SK-N-SH (cell line): ENCODE results near the gene WDR48. TPM values are rescaled to one million over a fixed set of nuclear protein-coding genes. Genes with fewer than 3 reads are reported as not detected.

ENCODE experiments used
- CTCF ChIA-PET: fragments of 300-600, 350-600 bp; formaldehyde crosslinking; extraction: SDS; loops from one replicate; lab custom pipeline; 2021; lab: Yijun Ruan, JAX
- POLR2A ChIA-PET: fragments of 350-600 bp; sonication (Branson Sonifier 250); formaldehyde crosslinking; extraction: SDS; loops from one replicate; lab custom pipeline; 2020; ENCODE audit warnings: antibody characterized with exemption, inconsistent platforms; lab: Yijun Ruan, JAX
- DNase-seq: peaks from one replicate; pipeline ENCODE4 v3.0.0; 2012
- H2AFZ ChIP-seq: fragments of 200-600 bp; sonication (generic); 2 replicates; pipeline ENCODE4 v1.8.1; 2016; ENCODE audit warnings: antibody characterized with exemption, mild to moderate bottlenecking, low read depth
- H3F3A ChIP-seq: fragments of 200-600 bp; sonication (generic); replicated peaks from 2 replicates; pipeline ENCODE3; 2016; ENCODE audit warnings: antibody characterized with exemption, mild to moderate bottlenecking; ENCODE audit not compliant: insufficient read depth
- H3K27ac ChIP-seq, 2 experiments: fragments of 200-500 bp in 1 of 2; fragments of 200-600 bp in 1 of 2; sonication (Bioruptor generic) in 1 of 2; sonication (generic), shearing (Covaris generic) in 1 of 2; 2 replicates each; pipeline versions ENCODE4 v1.5.1 to v1.6.1; 2014 to 2016; ENCODE audit warnings: low read depth in 2 of 2, inconsistent platforms in 1 of 2, low read length in 1 of 2, mild to moderate bottlenecking in 1 of 2, mixed read lengths in 1 of 2
- H3K27me3 ChIP-seq: fragments of 200-600 bp; sonication (generic), shearing (Covaris generic); 2 replicates; pipeline ENCODE4 v1.6.1; 2016; ENCODE audit warnings: mixed run types; ENCODE audit not compliant: insufficient read depth
- H3K36me3 ChIP-seq, 2 experiments: fragments of 200-500 bp in 1 of 2; fragments of 200-600 bp in 1 of 2; sonication (Bioruptor generic) in 1 of 2; sonication (generic) in 1 of 2; replicated peaks in 1 of 2; 2 replicates each; pipeline versions ENCODE3 to v1.5.1; 2014 to 2016; ENCODE audit warnings: low read length in 1 of 2, mild to moderate bottlenecking in 1 of 2; ENCODE audit not compliant: insufficient read depth in 2 of 2, control insufficient read depth in 1 of 2
- H3K4me1 ChIP-seq, 2 experiments: fragments of 200-500 bp in 1 of 2; fragments of 200-600 bp in 1 of 2; sonication (Bioruptor generic) in 1 of 2; sonication (generic), shearing (Covaris generic) in 1 of 2; 2 replicates each; pipeline versions ENCODE4 v1.5.1 to v1.6.1; 2014 to 2016; ENCODE audit warnings: low read depth in 1 of 2, low read length in 1 of 2, mixed run types in 1 of 2; ENCODE audit not compliant: insufficient read depth in 2 of 2, control insufficient read depth in 1 of 2
- H3K4me2 ChIP-seq: fragments of 200-600 bp; sonication (generic), shearing (Covaris generic); 2 replicates; pipeline ENCODE4 v1.6.1; 2017; ENCODE audit warnings: mixed run types
- H3K4me3 ChIP-seq, 2 experiments: fragments of 200-500 bp in 1 of 2; fragments of 200-600 bp in 1 of 2; sonication (Bioruptor generic) in 1 of 2; sonication (generic), shearing (Covaris generic) in 1 of 2; 2 replicates each; pipeline versions ENCODE4 v1.5.1 to v1.8.1; 2014 to 2016; ENCODE audit warnings: low read depth in 2 of 2, inconsistent platforms in 1 of 2, low read length in 1 of 2, mild to moderate bottlenecking in 1 of 2, mixed read lengths in 1 of 2, moderate library complexity in 1 of 2
- H3K79me2 ChIP-seq: fragments of 200-600 bp; sonication (generic); 2 replicates; pipeline ENCODE4 v1.8.1; 2017; ENCODE audit warnings: mild to moderate bottlenecking; ENCODE audit not compliant: insufficient read depth
- H3K9ac ChIP-seq: fragments of 200-600 bp; sonication (generic); 2 replicates; pipeline ENCODE4 v1.6.1; 2017; ENCODE audit warnings: mixed run types
- H3K9me2 ChIP-seq: fragments of 200-600 bp; sonication (generic); 2 replicates; pipeline ENCODE4 v1.6.1; 2017; ENCODE audit warnings: mixed run types
- H3K9me3 ChIP-seq: fragments of 200-600 bp; sonication (generic); 2 replicates; pipeline ENCODE4 v1.6.1; 2017; ENCODE audit warnings: mixed run types, mild to moderate bottlenecking, moderate library complexity
- H4K20me1 ChIP-seq: fragments of 200-600 bp; sonication (generic); 2 replicates; pipeline ENCODE4 v1.6.1; 2017; ENCODE audit warnings: mild to moderate bottlenecking, mixed run types; ENCODE audit not compliant: insufficient read depth
- ELF1 ChIP-seq: IDR thresholded peaks from 2 replicates; pipeline ENCODE4 v1.4.0; 2012
- EP300 ChIP-seq, 2 experiments: IDR thresholded peaks; 2 replicates each; pipeline versions ENCODE4 v1.4.0 to v1.6.1; 2012; ENCODE audit warnings: borderline replicate concordance in 1 of 2, low read depth in 1 of 2, low read length in 1 of 2
- EZH2phosphoT487 ChIP-seq: fragments of 200-600 bp; sonication (generic); IDR thresholded peaks from 2 replicates; pipeline ENCODE4 v1.6.1; 2017; ENCODE audit warnings: low read depth, mixed run types, mild to moderate bottlenecking, antibody characterized with exemption, moderate library complexity, borderline replicate concordance
- FOSL2 ChIP-seq: IDR thresholded peaks from 2 replicates; pipeline ENCODE4 v1.4.0; 2012; ENCODE audit warnings: low read depth, mild to moderate bottlenecking, moderate library complexity, borderline replicate concordance
- FOXM1 ChIP-seq: IDR thresholded peaks from 2 replicates; pipeline ENCODE4 v1.4.0; 2012; ENCODE audit warnings: low read depth, mild to moderate bottlenecking
- GABPA ChIP-seq: IDR thresholded peaks from 2 replicates; pipeline ENCODE4 v1.4.0; 2012; ENCODE audit warnings: low read depth, mild to moderate bottlenecking
- MEF2A ChIP-seq: IDR thresholded peaks from 2 replicates; pipeline ENCODE4 v1.4.0; 2012; ENCODE audit warnings: low read depth, borderline replicate concordance
- MXI1 ChIP-seq: IDR thresholded peaks from 2 replicates; pipeline ENCODE4 v1.6.1; 2012; ENCODE audit warnings: mild to moderate bottlenecking, low read depth, low read length, improper control_type of control experiment
- NFIC ChIP-seq: IDR thresholded peaks from 2 replicates; pipeline ENCODE4 v1.4.0; 2012; ENCODE audit warnings: borderline replicate concordance
- POLR2AphosphoS5 ChIP-seq: IDR thresholded peaks from 2 replicates; pipeline ENCODE4 v1.6.1; 2012; ENCODE audit warnings: low read depth, low read length
- RAD21 ChIP-seq: IDR thresholded peaks from 2 replicates; pipeline ENCODE4 v1.6.1; 2012; ENCODE audit warnings: mild to moderate bottlenecking, low read length
- RCOR1 ChIP-seq: fragments of 150-350 bp; IDR thresholded peaks from 2 replicates; pipeline ENCODE4 v1.6.1; 2017; ENCODE audit warnings: antibody characterized with exemption, low read length
- SIN3A ChIP-seq: IDR thresholded peaks from 2 replicates; pipeline ENCODE4 v1.6.1; 2012; ENCODE audit warnings: low read depth, mild to moderate bottlenecking, low read length, moderate library complexity, borderline replicate concordance
- SMC3 ChIP-seq: IDR thresholded peaks from 2 replicates; pipeline ENCODE4 v1.6.1; 2012; ENCODE audit warnings: low read depth, low read length, improper control_type of control experiment
- TEAD4 ChIP-seq: IDR thresholded peaks from 2 replicates; pipeline ENCODE4 v1.4.0; 2012; ENCODE audit warnings: mild to moderate bottlenecking, borderline replicate concordance; ENCODE audit not compliant: insufficient read depth
- YY1 ChIP-seq: IDR thresholded peaks from 2 replicates; pipeline ENCODE4 v1.4.0; 2012; ENCODE audit warnings: low read depth, mild to moderate bottlenecking
- WGBS: methylation state at CpG from one replicate; pipeline ENCODE4 v1.1.6; 2017; ENCODE audit warnings: low lambda C conversion rate; 5-methylcytosine and 5-hydroxymethylcytosine counted together
- polyA plus RNA-seq, 3 experiments: library from polyadenylated mRNA; depleted of rRNA; stranded (reverse); fragments of >200 nt; gene quantifications; 2 replicates each; pipeline ENCODE4 v1.2.3, GENCODE V29; 2012
- TF ChIP-seq, protein P1 (sequence below): fragments of 200-600 bp; sonication (generic); IDR thresholded peaks from 2 replicates; pipeline ENCODE4 v1.6.1; 2017; ENCODE audit warnings: antibody characterized with exemption, mild to moderate bottlenecking, moderate library complexity
- TF ChIP-seq, protein P2 (sequence below): IDR thresholded peaks from 2 replicates; pipeline ENCODE4 v1.4.0; 2012; ENCODE audit warnings: low read depth, borderline replicate concordance
- TF ChIP-seq, protein P3 (sequence below): fragments of 150-350 bp; IDR thresholded peaks from 2 replicates; pipeline ENCODE4 v1.6.1; 2016; ENCODE audit warnings: mild to moderate bottlenecking, low read depth, low read length
- TF ChIP-seq, protein P4 (sequence below): fragments of 150-350 bp; IDR thresholded peaks from 2 replicates; pipeline ENCODE4 v1.6.1; 2017; ENCODE audit warnings: antibody characterized with exemption, low read length, low read depth, borderline replicate concordance

The WDR48 gene
- polyA plus RNA-seq, 1 of the 3 experiments (the other 2 are of a cell fraction): 12.1 TPM

DNA sequence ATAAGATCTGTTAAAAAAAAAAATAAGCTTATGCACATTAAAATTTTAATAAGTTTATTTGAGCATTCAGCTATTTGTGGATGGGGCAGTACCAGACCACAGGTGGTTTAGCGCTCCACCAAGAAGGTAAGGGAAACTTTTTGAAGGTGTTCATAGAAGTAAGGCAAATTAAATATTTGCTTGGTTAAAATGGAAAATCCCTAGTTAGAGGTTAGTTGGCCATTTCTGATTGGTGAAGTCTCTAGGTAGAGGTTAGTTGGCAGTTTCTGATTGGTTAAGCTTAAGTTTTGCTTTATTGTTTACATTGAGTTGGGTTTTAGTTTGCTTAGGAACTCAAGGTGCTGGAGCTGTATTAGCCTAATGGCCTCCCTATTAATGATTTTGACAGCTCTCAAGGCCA lies 30.8 kb upstream of the WDR48 start:
- Histone ChIP-seq H3K4me3 (no peak overlapping the region), H3K36me3 (no peaks in the 10 kb centered on the region), H3K9ac (no peak overlapping the region), H3K4me2 (no peak overlapping the region), H3K27me3 (no peaks in the 10 kb centered on the region; the same call in 1 of the 2 replicates), H3K27ac (no peak overlapping the region), H2AFZ (no peak overlapping the region), H3K9me3 (no peaks in the 10 kb centered on the region), H3K9me2 (no peaks in the 10 kb centered on the region), H3K4me1 (peaks cover 0 to 4% of the 10 kb centered on the region in 2 experiments; a peak in 1 of 4 replicates), H3F3A (no peaks in the 10 kb centered on the region), H3K79me2 (no peaks in the 10 kb centered on the region), H4K20me1 (no peaks in the 10 kb centered on the region)
- POLR2A ChIA-PET: no interaction called here
- CTCF ChIA-PET: interaction anchor here (0.9 to 5.1 kb wide), 4 partner anchors 9 to 267 kb away, joined by 3 to 27 read pairs (median 5); no protein-coding TSS in a partner anchor
- 90% methylated on average over 1 of the region's 1 CpG for WGBS
- no peak for DNase-seq
- TF ChIP-seq RAD21: no peak
- TF ChIP-seq TEAD4: no peak
- TF ChIP-seq SMC3: no peak
- TF ChIP-seq, protein P1, sequence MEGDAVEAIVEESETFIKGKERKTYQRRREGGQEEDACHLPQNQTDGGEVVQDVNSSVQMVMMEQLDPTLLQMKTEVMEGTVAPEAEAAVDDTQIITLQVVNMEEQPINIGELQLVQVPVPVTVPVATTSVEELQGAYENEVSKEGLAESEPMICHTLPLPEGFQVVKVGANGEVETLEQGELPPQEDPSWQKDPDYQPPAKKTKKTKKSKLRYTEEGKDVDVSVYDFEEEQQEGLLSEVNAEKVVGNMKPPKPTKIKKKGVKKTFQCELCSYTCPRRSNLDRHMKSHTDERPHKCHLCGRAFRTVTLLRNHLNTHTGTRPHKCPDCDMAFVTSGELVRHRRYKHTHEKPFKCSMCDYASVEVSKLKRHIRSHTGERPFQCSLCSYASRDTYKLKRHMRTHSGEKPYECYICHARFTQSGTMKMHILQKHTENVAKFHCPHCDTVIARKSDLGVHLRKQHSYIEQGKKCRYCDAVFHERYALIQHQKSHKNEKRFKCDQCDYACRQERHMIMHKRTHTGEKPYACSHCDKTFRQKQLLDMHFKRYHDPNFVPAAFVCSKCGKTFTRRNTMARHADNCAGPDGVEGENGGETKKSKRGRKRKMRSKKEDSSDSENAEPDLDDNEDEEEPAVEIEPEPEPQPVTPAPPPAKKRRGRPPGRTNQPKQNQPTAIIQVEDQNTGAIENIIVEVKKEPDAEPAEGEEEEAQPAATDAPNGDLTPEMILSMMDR: no peak
- TF ChIP-seq YY1: no peak
- TF ChIP-seq, protein P2, sequence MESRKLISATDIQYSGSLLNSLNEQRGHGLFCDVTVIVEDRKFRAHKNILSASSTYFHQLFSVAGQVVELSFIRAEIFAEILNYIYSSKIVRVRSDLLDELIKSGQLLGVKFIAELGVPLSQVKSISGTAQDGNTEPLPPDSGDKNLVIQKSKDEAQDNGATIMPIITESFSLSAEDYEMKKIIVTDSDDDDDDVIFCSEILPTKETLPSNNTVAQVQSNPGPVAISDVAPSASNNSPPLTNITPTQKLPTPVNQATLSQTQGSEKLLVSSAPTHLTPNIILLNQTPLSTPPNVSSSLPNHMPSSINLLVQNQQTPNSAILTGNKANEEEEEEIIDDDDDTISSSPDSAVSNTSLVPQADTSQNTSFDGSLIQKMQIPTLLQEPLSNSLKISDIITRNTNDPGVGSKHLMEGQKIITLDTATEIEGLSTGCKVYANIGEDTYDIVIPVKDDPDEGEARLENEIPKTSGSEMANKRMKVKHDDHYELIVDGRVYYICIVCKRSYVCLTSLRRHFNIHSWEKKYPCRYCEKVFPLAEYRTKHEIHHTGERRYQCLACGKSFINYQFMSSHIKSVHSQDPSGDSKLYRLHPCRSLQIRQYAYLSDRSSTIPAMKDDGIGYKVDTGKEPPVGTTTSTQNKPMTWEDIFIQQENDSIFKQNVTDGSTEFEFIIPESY: no peak
- TF ChIP-seq, protein P3, sequence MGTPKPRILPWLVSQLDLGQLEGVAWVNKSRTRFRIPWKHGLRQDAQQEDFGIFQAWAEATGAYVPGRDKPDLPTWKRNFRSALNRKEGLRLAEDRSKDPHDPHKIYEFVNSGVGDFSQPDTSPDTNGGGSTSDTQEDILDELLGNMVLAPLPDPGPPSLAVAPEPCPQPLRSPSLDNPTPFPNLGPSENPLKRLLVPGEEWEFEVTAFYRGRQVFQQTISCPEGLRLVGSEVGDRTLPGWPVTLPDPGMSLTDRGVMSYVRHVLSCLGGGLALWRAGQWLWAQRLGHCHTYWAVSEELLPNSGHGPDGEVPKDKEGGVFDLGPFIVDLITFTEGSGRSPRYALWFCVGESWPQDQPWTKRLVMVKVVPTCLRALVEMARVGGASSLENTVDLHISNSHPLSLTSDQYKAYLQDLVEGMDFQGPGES: no peak
- no peak for TF ChIP-seq ELF1
- TF ChIP-seq MEF2A: no peak
- TF ChIP-seq POLR2AphosphoS5: no peak
- TF ChIP-seq, protein P4, sequence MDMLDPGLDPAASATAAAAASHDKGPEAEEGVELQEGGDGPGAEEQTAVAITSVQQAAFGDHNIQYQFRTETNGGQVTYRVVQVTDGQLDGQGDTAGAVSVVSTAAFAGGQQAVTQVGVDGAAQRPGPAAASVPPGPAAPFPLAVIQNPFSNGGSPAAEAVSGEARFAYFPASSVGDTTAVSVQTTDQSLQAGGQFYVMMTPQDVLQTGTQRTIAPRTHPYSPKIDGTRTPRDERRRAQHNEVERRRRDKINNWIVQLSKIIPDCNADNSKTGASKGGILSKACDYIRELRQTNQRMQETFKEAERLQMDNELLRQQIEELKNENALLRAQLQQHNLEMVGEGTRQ: no peak
- no peak for TF ChIP-seq NFIC
- TF ChIP-seq EP300 (IDR thresholded peaks at IDR 0.05; ENCODE audit: borderline replicate concordance in 1 of 2, low read depth in 1 of 2, low read length in 1 of 2): no peak
- TF ChIP-seq MXI1: no peak
- no peak for TF ChIP-seq FOSL2
- TF ChIP-seq SIN3A: no peak
- TF ChIP-seq EZH2phosphoT487: no peak
- TF ChIP-seq RCOR1: no peak
- TF ChIP-seq GABPA: no peak
- TF ChIP-seq FOXM1: no peak
